Liver (tissue), 3 donors: Measurements from ENCODE around the gene CHST12.

Experiments used
- ATF3 ChIP-seq: IDR thresholded peaks from 2 replicates; pipeline ENCODE4 v1.6.1; 2016; ENCODE audit warnings: antibody characterized with exemption
- CTCF ChIP-seq: fragments of 150-350 bp; IDR thresholded peaks from 2 replicates; pipeline ENCODE4 v1.5.1; 2017; ENCODE audit warnings: improper control_type of control experiment, low read depth, low read length; ENCODE audit not compliant: missing input control
- SP1 ChIP-seq: IDR thresholded peaks from 2 replicates; pipeline ENCODE4 v1.6.1; 2018; ENCODE audit warnings: antibody characterized with exemption, mild to moderate bottlenecking
- TF ChIP-seq, protein P1 (sequence below): IDR thresholded peaks from 2 replicates; pipeline ENCODE4 v1.6.1; 2016; ENCODE audit warnings: antibody characterized with exemption
- donor health status: healthy.
- donor health status: healthy.

DNA sequence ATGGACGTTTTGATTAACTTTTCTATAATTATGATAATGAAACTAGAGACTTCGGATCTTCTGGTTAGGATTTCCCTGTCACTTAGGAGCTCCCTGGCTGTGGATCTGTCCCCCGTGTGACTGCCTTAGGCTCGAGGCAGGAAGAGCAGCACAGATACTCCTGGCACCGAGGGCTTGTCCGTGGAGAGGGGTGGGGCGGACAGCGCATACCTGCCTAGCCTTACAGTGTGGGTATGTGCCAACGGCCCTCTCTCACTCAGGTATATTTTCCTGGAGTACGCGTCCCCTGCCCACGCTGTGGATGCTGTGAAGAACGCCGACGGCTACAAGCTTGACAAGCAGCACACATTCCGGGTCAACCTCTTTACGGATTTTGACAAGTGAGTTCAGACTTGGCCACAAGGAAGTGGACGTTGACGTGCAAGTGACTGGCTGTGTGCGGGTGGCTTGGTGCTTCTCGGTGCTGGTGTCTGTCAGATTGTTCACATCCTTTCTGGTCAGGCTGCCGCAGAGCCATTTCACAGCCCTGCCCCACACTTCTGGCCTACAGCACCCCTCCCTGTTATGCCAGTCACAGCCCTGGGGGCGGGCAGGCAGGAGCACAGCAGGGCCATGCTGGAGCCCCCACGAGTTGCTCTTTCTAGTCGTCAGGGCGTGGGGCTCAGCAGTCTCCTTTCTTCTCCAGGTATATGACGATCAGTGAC lies 40.9 kb upstream of the CHST12 start:
- TF ChIP-seq CTCF (no peak), ATF3 (no peak), SP1 (no peak)
- TF ChIP-seq, protein P1, sequence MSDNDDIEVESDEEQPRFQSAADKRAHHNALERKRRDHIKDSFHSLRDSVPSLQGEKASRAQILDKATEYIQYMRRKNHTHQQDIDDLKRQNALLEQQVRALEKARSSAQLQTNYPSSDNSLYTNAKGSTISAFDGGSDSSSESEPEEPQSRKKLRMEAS, result no peak
